GM21717 (cell line): ENCODE results near the gene EXOC3L4.
"Not testable (repeated sequence)": the region's sequence is repeated elsewhere in the genome, so short reads cannot be mapped to it uniquely, and the experiment has no call there.

ENCODE experiments used
- ATAC-seq: cut with Tn5 transposase; IDR thresholded peaks from one replicate; pipeline ENCODE4 v1.9.1; 2021; ENCODE audit warnings: mild to moderate bottlenecking, moderate library complexity; ENCODE audit not compliant: unreplicated experiment

The EXOC3L4 gene

DNA sequence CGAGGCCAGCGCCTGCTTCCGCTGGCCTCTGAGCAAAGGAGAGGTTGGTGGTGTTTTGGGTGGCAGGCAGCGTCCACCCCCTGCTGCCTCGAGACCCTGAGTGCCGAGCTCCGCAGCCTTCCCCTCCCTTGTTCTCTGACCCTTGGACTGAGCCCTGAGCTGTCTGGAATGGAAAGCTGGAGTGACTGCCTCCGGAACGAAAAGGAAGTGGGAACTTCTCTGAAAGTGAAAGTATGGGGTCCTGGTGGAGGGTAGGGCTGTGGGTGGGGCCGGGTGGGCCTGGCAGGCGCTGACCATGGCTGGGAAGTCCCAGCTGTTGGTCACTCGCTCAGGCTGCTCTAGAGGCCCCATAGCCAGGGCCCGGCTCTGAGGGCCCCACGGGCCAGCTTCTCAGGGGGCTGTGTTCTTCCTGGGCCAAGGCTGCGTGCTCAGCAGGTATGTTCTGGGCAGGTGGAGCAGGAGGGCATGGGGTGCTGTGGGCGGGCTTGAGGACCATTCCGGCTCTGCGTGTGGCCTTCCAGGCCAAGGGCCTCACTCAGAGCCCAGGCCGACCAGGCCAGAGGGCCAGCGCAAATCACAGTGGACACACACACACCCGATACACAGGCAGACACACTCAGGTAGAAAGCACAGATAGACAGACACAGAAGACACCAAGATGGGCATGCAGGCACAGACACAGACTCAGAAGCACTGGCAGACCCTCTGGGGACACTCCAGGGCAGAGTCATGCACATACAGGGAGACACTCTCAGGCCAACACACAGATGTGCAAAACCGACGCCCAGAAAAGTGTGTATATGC is at the start of gene EXOC3L4:
EXOC3L4 (plus strand) TSS at position 320 of the 804 bp plus-strand sequence. CDS start 5,495 bp downstream, outside the sequence.
- ATAC-seq: no peak

DNA sequence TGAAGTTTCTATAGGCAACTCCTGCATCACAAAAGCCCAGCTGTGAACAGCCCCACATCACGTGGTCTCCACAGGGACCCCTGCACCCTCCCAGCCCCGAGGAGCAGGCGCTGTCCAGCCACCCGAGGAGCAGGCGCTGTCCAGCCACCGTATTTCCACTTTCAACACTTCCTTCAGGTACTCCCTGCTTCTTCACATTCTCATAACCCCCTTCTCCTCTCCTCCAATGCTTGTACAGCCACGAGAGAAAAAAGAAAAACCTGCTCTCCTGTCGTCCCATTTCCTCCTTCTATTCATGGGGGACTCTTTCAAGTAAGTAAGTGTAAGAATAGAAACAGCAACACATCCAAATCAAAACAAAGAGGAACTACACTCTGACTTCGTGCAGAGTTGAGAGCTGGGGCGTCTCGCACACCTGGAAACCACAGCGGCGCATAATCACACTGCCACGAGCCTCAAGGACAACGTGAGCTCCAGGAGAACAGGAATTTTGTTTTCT is 49.1 kb upstream of the EXOC3L4 start:
- ATAC-seq: no peak

DNA sequence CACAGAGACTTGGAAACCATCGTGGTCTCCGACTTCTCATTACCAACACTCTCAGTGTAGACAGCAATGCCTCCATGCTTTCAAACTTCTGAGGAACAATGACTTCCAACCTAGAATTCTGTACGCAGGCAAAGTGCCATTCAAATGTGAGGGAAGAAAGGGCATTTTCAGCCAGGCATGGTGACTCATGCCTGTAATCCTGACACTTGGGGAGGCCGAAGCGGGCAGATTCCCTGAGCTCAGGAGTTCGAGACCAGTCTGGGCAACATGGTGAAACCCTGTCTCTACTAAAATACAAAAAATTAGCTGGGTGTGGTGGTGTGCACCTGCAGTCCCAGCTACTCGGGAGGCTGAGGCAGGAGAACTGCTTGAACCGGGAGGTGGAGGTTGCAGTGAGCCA is 47.1 kb upstream of the EXOC3L4 start:
- not testable (repeated sequence) for ATAC-seq

DNA sequence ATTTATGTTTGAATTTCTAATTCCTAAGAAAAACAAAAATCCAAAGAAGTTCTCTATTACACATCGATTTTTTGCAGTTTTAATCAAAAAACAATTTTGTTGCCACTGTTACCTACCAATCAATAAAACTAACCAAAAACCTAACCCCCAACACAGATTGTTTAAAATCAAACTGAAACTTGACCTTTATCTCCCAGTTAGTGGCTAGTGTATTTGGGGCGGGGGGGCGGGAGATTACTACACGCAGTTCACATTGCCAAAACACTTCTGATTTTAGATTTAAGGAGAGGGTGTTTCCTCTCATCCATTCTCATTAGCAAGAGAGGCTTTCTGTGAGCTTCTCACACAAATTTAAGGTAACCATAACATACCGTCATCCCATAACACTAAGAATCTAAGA is 43.6 kb upstream of the EXOC3L4 start:
- no peak for ATAC-seq

DNA sequence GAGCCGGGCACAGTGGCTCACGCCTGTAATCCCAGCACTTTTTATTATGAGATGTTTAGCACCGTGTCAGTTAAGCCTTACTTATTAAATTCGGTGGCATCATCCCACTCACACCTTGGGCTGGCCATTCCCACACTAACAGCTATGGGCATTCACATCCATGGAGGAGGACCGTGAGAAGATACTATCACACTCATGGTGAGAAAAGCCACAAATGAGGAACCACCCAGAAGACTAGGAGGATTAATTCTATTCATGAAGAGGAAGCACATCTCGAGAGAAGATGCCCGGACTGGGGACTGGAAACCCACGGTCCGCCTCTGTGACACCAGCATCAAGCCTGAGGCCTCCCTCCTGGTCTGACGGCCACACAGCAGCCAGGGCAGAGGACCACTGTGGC is 42.1 kb upstream of the EXOC3L4 start:
- ATAC-seq: no peak

DNA sequence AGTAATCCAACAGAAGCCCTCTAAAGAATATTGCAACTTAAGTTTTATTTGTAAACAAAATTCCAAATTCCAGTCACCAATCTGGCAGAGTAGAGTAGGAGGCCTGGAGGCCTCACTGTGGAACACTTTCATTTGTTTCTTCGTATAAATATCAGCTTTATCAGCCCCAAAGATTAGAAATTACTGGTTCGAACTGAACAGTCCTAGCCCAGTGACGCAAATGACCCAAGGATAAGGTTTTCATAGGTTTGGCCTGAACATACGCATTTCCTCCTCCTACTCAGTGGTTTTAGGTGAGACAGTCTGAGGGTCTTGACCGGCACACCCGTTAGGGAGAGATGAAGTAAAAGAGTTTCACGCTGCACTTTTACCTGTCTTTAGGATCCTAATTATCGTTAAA is 38.8 kb upstream of the EXOC3L4 start:
- ATAC-seq: no peak

DNA sequence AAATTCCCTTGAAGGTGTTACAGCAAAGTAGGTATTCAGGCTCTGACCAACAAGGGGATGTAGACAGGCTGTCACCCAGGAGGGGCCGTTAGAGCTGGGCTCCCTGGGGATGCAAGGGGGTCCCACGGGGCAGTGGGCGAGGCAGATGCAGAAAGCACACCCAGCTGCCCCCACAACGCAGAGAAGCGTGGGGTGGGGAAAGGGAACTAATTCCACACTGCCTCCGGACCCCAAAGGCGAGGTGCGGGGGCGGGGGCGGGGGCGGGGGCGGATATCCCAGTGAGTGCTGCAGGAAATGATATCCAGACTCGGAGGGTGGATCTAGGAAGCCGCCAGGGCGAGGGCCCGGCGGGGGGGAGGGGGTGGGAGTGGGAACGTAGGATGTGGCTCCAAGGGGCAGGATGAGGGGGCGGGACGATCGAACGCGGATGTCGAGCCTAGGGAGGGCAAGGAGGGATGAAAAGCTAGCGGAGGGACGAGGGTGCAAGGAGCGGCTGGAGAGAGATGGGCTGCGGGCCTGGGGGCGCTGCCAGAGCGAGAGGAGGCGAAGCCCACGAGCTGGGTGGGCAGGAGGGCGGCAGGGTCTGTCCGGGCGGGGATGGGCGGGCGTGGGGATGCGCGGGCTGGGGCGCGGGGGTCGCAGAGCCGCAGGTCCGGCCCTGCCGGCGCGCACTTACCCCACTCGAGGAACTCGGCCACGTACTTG is 38.0 kb upstream of the EXOC3L4 start:
- ATAC-seq: peak; percentile 22

DNA sequence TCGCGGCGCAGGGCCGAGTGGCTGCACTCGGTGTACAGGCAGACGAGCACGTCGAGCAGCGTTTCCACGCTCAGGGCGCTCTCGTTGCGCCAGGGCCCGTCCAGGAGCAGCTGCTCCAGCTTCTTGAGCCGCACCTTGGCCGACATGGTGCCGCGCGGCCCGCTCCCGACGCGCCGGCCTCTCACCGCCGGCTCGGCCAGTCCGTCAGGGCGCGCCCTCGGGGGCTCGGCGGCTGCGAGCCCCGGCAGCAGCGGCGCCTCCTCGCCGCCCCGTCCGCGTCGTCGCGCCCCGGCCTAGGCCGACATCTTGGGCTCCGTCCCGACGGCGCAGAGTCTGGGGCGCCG is 37.5 kb upstream of the EXOC3L4 start:
- ATAC-seq: no peak

DNA sequence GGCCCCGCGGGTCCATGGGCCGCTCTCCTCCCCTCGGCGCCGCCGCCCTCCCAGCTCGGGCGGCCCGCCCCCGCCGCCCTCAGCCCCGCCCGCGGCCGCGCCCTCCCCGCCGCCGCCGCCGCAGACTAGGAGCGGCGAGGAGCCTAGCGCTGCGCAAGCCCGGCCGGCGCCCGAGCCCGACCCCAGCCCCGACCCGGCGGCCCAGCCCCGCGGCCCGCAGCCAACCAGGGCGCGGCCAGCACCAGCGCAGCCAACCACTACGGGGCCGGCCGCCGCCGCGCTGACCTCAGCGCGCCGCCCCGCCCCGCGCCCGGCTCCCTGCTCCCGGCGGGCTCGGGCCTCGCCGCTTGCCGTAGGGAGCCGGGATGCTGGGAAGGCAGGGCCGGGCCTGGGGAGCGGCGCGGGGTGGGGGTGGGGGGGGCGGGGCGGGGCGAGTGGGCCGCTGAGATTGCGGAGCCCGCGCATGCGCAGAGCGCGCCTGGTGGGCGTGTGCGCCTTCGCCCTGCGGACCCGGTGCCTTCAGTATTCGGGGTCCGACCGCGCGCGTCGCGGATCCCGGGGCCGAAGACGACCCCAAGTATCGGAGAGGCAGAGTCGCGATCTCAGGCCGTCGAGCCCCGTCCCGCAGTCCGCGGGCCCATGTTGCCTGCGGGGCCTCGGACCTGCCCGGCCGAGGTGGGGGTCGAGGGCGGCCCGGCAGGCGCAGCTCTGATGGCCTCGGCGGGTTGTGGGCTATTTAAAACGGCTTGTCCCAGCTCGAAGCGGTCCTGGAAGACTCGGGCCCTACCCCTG is 37.0 kb upstream of the EXOC3L4 start, which contains the start of gene CDC42BPB:
CDC42BPB (minus strand) TSS at position 178 of the 792 bp plus-strand sequence. CDS start 376 bp downstream, outside the sequence.
- ATAC-seq: peak; percentile 59

DNA sequence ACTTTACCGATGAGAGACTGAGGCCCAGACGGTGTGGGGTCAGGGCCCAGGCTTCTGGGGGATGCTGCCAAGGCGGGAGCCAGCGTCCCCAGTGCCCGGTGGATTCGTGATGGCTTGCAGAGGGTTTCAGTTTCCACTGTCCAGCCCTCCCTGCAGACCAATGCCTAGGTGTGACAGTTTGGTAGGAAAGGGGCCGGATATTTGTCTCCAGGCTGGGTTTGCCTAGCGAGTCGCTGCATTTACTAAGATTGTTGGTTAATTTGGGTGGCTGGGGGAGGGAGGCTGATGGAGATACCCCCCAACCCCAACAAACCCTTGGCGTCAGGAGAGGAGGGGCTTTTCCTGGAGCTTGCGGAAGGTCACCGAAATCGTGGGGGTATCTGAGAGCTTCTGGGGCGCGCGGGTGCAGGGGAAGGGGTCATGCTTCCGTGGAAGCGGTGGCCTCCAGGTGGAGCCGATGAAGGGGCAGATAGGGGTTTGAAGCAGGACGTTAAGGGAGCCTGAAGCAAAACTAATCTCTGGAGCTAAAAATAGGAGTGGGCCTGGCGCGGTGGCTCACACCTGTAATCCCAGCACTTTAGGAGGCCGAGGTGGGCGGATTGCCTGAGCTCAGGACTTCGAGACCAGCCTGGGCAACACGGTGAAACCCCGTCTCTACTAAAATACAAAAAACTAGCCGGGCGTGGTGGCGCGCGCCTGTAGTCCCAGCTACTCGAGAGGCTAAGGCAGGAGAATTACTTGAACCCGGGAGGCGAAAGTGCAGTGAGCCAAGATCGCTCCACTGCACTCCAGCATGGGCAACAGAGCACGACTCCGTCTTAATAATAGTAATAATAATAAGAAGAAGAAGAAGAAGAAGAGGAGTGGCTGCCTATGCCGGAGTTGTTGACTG is 36.1 kb upstream of the EXOC3L4 start:
- ATAC-seq: no peak

DNA sequence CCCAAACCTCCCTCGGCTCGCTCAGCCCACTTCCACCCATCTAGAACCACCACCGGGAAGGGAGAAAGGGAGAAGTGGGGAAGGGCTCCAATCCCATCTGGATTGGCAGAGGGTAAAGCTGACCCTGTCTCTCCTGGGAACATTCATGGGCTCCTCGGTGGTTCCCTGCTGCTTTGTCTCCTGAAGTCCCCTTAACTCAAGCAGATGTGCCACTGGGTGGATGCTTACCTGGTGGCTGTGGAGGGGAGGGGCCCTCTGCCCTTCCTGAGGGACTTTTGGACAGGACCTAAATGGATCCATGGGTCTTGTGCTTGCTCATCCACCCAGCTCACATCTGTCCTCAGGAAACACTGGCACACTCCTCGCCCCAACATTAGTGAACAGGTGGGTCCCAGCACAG is 35.0 kb upstream of the EXOC3L4 start:
- ATAC-seq: no peak

DNA sequence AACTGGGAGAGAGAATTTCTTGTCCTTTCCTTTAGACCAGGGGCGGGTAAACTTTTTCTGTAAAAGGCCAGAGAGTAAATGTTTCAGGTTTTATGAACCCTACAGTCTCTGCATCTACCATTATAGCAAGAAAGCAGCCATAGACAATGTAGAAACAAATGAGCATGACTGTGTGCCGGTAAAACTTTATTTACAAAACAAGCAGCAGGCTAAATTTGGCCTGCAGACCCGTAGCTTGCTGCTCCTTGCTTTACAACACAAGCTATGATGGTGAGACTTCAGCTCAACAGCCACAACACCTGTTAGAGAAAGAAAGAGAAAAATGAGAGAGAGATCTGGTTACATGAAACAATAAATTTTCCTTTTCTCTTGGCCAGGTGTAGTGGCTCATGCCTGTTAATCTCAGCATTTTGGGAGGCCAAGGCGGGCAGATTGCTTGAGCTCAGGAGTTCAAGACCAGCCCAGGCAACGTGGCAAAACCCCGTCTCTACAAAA is 33.0 kb upstream of the EXOC3L4 start:
- no peak for ATAC-seq

DNA sequence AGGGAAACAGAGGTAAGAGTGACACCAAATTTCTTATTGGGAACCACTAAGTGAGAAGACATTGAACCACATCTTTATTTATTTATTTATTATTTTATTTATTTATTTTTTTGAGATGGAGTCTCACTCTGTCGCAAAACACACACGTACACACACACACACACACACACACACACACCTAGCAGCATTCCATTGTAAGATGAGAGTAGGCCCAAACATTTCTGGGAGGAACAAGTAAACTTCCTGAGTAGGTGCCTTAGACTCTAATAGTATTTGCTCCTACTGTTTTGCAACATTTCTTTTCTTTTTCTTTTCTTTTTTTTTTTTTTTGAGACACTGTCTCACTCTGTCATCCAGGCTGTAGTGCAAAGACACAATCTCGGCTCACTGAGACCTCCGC is 30.1 kb upstream of the EXOC3L4 start:
- no peak for ATAC-seq

DNA sequence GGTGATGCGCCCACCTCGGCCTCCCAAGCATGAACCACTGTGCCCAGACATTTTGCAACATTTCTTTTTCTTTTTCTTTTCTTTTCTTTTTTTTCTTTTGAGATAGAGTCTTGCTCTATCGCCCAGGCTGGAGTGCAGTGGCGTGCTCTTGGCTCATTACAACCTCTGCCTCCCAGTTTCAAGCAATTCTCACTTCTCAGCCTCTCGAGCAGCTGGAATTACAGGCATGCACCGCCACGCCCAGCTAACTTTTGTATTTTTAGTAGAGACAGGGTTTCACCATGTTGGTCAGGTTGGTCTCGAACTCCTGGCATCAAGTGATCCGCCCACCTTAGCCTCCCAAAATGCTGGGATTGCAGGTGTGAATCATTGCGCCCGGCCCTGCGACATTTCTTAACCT is 29.5 kb upstream of the EXOC3L4 start:
- ATAC-seq: no peak

DNA sequence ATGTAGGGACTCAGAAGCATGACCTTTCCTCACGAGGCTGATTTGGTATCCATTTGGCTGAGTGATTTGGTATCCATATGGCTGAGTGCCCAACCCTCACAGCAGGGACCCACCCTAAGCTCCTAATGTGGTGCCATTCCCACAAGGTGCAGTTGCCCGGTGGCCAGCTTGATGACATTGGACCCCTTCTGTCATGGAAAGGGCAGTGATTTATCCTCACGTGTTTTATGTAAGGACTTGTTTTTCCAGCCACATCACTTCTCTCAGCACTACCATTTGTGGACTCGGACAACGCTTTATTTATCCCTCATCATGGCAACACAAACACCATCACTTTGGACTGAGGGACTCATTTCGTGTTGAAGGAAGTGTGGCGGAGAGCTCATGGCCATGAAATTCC is 28.7 kb upstream of the EXOC3L4 start:
- no peak for ATAC-seq

DNA sequence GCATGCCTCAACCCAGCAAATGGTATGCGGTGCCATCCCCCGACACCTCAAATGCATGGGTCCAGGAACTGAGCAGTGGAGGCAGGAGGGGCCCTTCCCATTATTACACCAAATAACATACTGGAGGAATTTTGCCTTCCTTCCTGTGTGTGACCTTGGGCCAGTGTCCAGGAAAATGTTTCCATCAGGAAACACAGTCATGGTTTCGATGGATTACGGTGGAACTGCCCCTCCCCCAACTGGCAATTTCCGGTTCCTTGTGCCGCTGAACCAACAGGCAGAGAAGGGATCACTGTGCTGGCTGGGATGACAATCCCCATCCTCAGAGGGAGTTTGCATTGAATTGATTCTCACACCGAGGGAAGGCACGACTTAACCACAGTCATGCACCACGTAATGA is 28.1 kb upstream of the EXOC3L4 start:
- no peak for ATAC-seq

DNA sequence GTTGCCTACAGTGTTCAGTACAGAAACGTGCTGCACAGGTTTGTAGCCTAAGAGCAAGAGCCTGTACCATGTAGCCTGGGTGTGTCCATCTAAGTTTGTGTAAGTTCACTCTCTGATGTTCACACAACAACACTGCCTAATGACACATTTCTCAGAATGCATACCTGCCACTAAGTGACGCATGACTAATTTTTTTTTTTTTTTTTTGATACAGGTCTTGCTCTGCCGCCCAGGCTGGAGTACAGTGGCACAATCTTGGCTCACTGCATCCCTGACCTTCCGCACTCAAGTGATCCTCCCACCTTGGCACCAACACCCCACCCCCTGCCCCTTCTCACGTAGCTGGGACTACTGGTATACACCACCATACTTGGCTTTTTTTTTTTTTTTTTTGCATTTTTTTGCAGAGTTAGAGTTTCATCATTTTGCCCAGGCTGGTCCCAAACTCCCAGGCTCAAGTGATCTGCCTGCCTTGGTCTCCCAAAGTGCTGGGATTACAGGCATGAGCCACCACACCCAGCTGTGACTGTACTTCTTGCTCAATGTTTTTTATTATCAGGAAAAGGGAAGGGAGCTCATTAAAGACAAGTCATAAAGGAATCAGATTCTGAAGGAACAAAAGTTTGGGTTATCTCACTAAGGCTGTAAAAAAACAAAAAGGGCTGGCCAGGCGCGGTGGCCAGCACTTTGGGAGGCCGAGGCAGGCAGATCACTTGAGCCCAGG is 27.1 kb upstream of the EXOC3L4 start:
- ATAC-seq: no peak

DNA sequence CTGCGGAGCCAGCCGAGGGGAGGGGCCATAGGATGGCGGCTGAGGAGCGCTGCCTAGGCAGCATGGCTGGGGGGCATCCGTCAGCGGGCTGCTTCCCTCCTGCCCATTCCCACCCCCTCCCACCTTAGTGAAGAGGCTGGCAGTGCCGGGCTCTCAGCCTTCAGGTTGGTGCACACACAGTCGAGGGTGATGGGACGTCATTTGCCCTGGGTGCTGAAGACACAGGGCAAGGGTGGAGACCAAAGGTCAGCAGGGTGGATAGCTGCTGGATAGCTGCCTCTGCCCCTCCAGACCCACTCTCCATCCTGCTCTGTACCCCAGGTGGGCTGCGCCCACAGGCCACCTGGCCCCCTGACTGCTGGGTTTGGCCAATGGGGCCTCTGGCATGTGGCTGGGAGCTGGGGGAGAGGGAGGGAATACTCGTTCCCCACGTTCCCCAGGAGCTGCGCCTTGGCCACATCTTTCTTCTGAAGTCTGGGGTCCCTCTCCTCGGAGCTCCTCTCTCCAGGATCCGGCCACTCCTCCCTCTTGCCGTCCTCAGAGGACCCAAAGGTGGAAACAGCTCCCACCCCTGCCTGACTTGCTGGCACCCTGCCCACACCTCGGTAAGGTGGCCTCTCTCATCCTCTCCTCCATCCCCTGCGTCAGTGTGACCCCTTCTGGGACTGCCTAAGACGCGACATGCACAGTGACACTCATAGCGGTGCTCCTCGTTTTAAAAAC is 26.0 kb upstream of the EXOC3L4 start:
- ATAC-seq: no peak
